Keratinocyte (primary cell): ENCODE measurements around the gene IQSEC3. TPM values are rescaled to one million over a fixed set of nuclear protein-coding genes. Genes with fewer than 3 reads are reported as not detected.

ENCODE experiments used
- DNase-seq: peaks from one replicate; pipeline ENCODE4 v3.0.0-alpha.2; 2011; ENCODE audit warnings: low read depth, missing footprints, low spot score
- FAIRE-seq: peaks from 2 replicates; lab custom pipeline; 2011; peaks lifted over from hg19 to GRCh38; lab: Jason Lieb, UNC
- H2AFZ ChIP-seq: 2 replicates; pipeline ENCODE4 v1.6.0; 2012; ENCODE audit warnings: low read length, control low read depth, inconsistent platforms; ENCODE audit not compliant: control insufficient read depth
- H3K27ac ChIP-seq: 2 replicates; pipeline ENCODE4 v1.5.1; 2011; ENCODE audit warnings: low read length; ENCODE audit not compliant: control insufficient read depth, insufficient read depth
- H3K27me3 ChIP-seq: 3 replicates; pipeline ENCODE4 v1.6.0; 2011; ENCODE audit warnings: low read length; ENCODE audit not compliant: control insufficient read depth, insufficient read depth; ENCODE audit errors: extremely low read depth
- H3K36me3 ChIP-seq, 2 experiments: 2 replicates in 1 of 2; 3 replicates in 1 of 2; pipeline ENCODE4 v1.5.1; 2011; ENCODE audit warnings: low read length in 2 of 2, mild to moderate bottlenecking in 1 of 2; ENCODE audit not compliant: control insufficient read depth in 2 of 2, insufficient read depth in 2 of 2; ENCODE audit errors: extremely low read depth in 1 of 2
- H3K4me1 ChIP-seq: 3 replicates; pipeline ENCODE4 v1.5.1; 2011; ENCODE audit warnings: low read length; ENCODE audit not compliant: control insufficient read depth, insufficient read depth; ENCODE audit errors: extremely low read depth
- H3K4me2 ChIP-seq: 3 replicates; pipeline ENCODE4 v1.6.0; 2011; ENCODE audit warnings: low read depth, low read length; ENCODE audit not compliant: control insufficient read depth, insufficient read depth; ENCODE audit errors: extremely low read depth
- H3K4me3 ChIP-seq, 3 experiments: fragments of 200-600 bp in 1 of 3; sonication (generic) in 1 of 3; 2 replicates in 2 of 3; 3 replicates in 1 of 3; pipeline ENCODE4 v1.5.1; 2011 to 2016; ENCODE audit warnings: low read length in 3 of 3, mild to moderate bottlenecking in 3 of 3, control low read depth in 2 of 3, inconsistent platforms in 1 of 3, low read depth in 1 of 3, mixed read lengths in 1 of 3, mixed run types in 1 of 3, moderate library complexity in 1 of 3; ENCODE audit not compliant: control insufficient read depth in 2 of 3, insufficient read depth in 2 of 3; ENCODE audit errors: extremely low read depth in 1 of 3
- H3K79me2 ChIP-seq: 2 replicates; pipeline ENCODE4 v1.6.0; 2012; ENCODE audit warnings: low read length; ENCODE audit not compliant: control insufficient read depth, insufficient read depth
- H3K9ac ChIP-seq: 3 replicates; pipeline ENCODE4 v1.6.0; 2011; ENCODE audit warnings: low read length; ENCODE audit not compliant: control insufficient read depth, insufficient read depth; ENCODE audit errors: extremely low read depth
- H3K9me1 ChIP-seq: 3 replicates; pipeline ENCODE4 v1.6.0; 2011; ENCODE audit warnings: low read length; ENCODE audit not compliant: control insufficient read depth, insufficient read depth; ENCODE audit errors: extremely low read depth
- H3K9me3 ChIP-seq: 2 replicates; pipeline ENCODE4 v1.5.1; 2012; ENCODE audit warnings: low read depth, low read length; ENCODE audit not compliant: control insufficient read depth
- H4K20me1 ChIP-seq: 3 replicates; pipeline ENCODE4 v1.6.0; 2011; ENCODE audit warnings: low read length; ENCODE audit not compliant: control insufficient read depth, insufficient read depth; ENCODE audit errors: extremely low read depth
- EZH2 ChIP-seq: IDR thresholded peaks from one replicate; pipeline ENCODE4 v1.6.1; 2012; ENCODE audit warnings: inconsistent platforms, mild to moderate bottlenecking, low read length, moderate library complexity
- dilution Hi-C: fragments of 300-500 bp; cut with MboI; formaldehyde crosslinking; loops from one replicate; pipeline ENCODE4 v1.7.0; 2020; ENCODE audit warnings: low sequenced_read_pairs; ENCODE audit not compliant: extremely low pct_ligation_motif_present
- polyA plus RNA-seq, 5 experiments: library from polyadenylated mRNA; depleted of rRNA in 3 of 5; stranded (reverse) in 3 of 5; stranded (forward) in 1 of 5; unstranded in 1 of 5; fragments of >200 nt; gene quantifications; 1 replicate in 1 of 5; 2 replicates in 3 of 5; 3 replicates in 1 of 5; pipeline versions ENCODE4 v1.2.1 to v1.2.3, GENCODE V29; 2011 to 2012; ENCODE audit warnings: missing spikeins in 2 of 5, low read depth in 1 of 5, low replicate concordance in 1 of 5
- TF ChIP-seq, protein P1 (sequence below), 3 experiments: IDR thresholded peaks in 1 of 3; conservative IDR thresholded peaks in 1 of 3; optimal IDR thresholded peaks in 1 of 3; 2 replicates in 2 of 3; 3 replicates in 1 of 3; pipeline versions ENCODE3 to v1.5.1; 2011; ENCODE audit warnings: low read length in 3 of 3, mild to moderate bottlenecking in 3 of 3, moderate library complexity in 2 of 3, control low read depth in 1 of 3, inconsistent platforms in 1 of 3; ENCODE audit not compliant: insufficient read depth in 2 of 3; ENCODE audit errors: extremely low read depth in 1 of 3

IQSEC3 gene
- polyA plus RNA-seq, 1 donor (not counting 4 experiments of a cell fraction or from before 2014, with no cell fraction given), result not detected

DNA sequence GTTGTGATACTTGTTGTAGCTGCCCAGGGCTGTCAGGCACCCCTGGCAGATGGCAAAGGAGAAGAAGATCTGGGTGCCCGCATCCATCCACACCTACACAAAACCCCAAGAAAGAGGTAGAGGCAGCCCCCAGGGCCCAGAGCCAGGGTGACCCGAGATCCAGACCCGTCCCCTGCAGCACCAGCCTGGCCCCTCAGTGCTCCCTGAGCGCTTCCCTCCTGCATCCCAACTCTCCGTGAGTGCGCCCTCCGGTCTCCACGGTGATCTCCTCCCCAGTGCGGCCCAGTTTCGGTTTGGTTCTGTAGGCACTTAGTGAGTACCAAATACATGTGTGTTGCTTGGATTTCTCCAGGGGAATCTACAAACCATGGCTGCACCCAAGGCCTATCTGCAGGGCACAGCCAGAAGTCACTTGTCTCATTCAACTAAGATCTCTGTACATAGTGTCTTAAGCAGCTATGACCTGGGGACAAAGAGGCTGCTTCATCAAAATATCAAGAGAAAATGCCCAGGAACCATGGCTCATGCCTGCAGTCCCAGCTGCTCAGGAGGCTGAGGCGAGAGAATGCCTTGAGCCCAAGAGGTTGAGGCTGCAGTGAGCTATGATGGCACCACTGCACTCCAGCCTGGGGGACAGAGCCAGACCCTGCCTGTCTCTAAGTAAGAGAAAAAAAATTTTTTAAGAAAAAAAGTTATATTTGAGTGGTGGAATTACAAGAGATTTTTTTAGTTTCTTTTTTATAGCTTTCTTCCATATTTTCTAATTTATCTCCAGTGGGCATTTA is 131.5 kb downstream of the IQSEC3 start:
- no peak overlapping the region for H3K27ac ChIP-seq
- no peak for DNase-seq
- no peaks in the 10 kb centered on the region for H3K36me3 ChIP-seq

DNA sequence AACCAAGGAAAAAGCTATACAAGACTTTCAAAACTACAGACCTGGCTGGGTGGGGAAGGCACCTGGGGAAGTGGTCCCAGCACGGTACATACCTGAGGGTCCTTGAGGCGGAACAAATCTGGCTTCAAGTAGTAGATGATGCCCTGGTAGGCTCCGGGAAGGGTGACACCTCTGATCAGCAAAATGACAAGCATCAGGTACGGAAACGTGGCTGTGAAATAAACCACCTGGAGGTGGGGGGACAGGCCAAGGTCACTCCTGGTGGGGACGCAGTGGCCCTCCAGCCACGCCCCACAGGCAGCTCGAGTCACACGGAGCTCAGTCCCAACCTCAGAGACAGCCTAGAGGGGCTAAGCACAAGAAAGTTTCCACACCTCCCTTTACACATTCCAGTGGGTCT is 132.1 kb downstream of the IQSEC3 start:
- Histone ChIP-seq H3K9ac (no peak overlapping the region), H3K4me2 (no peak overlapping the region), H3K4me1 (no peaks in the 10 kb centered on the region), H3K9me1 (no peaks in the 10 kb centered on the region), H3K27me3 (peaks cover 46% of the 10 kb centered on the region), H3K27ac (no peak overlapping the region), H3K36me3 (no peaks in the 10 kb centered on the region), H3K9me3 (no peaks in the 10 kb centered on the region), H4K20me1 (no peaks in the 10 kb centered on the region), H3K4me3 (no peak overlapping the region), H2AFZ (no peak overlapping the region), H3K79me2 (no peaks in the 10 kb centered on the region)
- FAIRE-seq, result no peak
- no peak for DNase-seq
- dilution Hi-C loops, result no loop called here
- TF ChIP-seq, protein P1, sequence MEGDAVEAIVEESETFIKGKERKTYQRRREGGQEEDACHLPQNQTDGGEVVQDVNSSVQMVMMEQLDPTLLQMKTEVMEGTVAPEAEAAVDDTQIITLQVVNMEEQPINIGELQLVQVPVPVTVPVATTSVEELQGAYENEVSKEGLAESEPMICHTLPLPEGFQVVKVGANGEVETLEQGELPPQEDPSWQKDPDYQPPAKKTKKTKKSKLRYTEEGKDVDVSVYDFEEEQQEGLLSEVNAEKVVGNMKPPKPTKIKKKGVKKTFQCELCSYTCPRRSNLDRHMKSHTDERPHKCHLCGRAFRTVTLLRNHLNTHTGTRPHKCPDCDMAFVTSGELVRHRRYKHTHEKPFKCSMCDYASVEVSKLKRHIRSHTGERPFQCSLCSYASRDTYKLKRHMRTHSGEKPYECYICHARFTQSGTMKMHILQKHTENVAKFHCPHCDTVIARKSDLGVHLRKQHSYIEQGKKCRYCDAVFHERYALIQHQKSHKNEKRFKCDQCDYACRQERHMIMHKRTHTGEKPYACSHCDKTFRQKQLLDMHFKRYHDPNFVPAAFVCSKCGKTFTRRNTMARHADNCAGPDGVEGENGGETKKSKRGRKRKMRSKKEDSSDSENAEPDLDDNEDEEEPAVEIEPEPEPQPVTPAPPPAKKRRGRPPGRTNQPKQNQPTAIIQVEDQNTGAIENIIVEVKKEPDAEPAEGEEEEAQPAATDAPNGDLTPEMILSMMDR (optimal IDR thresholded peaks at IDR 0.05 in 1 of 3, IDR thresholded peaks at IDR 0.05 in 1 of 3, conservative IDR thresholded peaks at IDR 0.05 in 1 of 3; ENCODE audit: extremely low read depth in 1 of 3, insufficient read depth in 2 of 3, low read length in 3 of 3), result no peak
- no peak for TF ChIP-seq EZH2

More for the DNA sequence above, 131.5 kb downstream of the IQSEC3 start:
- no peak for TF ChIP-seq EZH2
- TF ChIP-seq, protein P1 (optimal IDR thresholded peaks at IDR 0.05 in 1 of 3, IDR thresholded peaks at IDR 0.05 in 1 of 3, conservative IDR thresholded peaks at IDR 0.05 in 1 of 3; ENCODE audit: extremely low read depth in 1 of 3, insufficient read depth in 2 of 3, low read length in 3 of 3), result no peak
- Histone ChIP-seq H4K20me1 (no peaks in the 10 kb centered on the region), H3K27me3 (peaks cover 40% of the 10 kb centered on the region), H3K9me3 (no peaks in the 10 kb centered on the region), H2AFZ (no peak overlapping the region), H3K4me3 (no peak overlapping the region), H3K9ac (no peak overlapping the region), H3K79me2 (no peaks in the 10 kb centered on the region), H3K4me2 (no peak overlapping the region), H3K4me1 (no peaks in the 10 kb centered on the region), H3K9me1 (no peaks in the 10 kb centered on the region)
- dilution Hi-C loops, result no loop called here
- no peak for FAIRE-seq
